NOMO-1 treated with dmso at 0.1 percent for 144 hours (cell line): Measurements from ENCODE around the gene NBPF4.
"Not testable (repeated sequence)": the region's sequence is repeated elsewhere in the genome, so short reads cannot be mapped to it uniquely, and the experiment has no call there.

Experiments used
- DNase-seq: peaks from one replicate; lab custom pipeline; 2025; ENCODE audit not compliant: unreplicated experiment; lab: John Stamatoyannopoulos, UW

NBPF4 gene, protein sequence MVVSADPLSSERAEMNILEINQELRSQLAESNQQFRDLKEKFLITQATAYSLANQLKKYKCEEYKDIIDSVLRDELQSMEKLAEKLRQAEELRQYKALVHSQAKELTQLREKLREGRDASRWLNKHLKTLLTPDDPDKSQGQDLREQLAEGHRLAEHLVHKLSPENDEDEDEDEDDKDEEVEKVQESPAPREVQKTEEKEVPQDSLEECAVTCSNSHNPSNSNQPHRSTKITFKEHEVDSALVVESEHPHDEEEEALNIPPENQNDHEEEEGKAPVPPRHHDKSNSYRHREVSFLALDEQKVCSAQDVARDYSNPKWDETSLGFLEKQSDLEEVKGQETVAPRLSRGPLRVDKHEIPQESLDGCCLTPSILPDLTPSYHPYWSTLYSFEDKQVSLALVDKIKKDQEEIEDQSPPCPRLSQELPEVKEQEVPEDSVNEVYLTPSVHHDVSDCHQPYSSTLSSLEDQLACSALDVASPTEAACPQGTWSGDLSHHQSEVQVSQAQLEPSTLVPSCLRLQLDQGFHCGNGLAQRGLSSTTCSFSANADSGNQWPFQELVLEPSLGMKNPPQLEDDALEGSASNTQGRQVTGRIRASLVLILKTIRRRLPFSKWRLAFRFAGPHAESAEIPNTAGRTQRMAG

DNA sequence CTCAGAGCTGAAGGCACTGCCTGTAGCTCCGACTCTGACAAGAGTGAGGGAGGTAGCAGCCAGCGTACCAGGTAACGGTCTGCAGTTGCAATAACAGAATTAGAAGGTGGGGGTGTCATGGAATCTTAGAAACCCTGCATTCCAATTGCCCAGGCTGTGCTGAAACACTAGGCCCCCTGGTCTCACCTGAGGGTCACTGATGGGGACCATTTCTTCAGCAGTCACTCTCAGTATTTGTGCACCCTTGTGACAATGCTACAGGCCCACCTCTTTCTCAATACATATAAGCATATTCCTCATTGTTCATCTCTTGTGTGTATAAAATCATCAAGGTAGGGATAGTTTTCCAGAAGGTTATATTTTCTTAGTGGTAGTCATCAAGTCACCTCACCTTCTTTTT is at the start of gene NBPF4:
NBPF4 (minus strand) TSS at position 101 of the 400 bp plus-strand sequence. CDS start 315 bp downstream, outside the sequence.
- not testable (repeated sequence) for DNase-seq

DNA sequence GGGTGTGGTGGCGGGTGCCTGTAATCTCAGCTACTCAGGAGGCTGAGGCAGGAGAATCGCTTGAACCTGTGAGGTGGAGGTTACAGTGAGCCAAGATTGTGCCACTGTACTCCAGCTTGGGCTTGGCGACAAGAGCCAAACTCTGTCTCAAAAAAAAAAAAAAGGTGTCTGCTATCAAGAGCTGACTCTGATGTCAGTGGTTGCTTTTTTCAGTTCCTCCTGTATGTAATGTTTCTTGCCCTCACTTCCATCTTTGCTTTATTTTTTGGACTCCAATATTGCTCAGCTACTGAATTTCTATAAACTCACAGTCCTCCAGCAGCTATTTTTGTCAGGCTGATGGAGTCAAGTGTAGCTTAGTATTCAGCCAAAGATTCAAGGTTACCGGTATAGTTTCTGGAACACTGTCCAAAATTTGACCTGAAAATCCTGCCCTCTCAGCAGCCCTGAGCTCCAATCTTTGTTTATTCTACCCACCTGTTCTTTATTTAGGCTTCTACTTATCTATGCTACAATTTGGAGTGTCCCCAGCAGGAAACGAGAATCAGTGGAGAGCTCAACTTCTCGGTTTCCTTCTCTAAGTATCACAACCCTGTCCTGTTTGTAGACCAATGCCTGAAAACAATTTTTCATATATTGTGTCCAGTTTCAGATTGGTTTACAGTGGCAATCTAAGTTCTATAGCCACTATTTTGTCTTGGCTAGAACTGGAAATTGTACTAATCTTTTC is 38.8 kb upstream of the NBPF4 start:
- DNase-seq: not testable (repeated sequence)

DNA sequence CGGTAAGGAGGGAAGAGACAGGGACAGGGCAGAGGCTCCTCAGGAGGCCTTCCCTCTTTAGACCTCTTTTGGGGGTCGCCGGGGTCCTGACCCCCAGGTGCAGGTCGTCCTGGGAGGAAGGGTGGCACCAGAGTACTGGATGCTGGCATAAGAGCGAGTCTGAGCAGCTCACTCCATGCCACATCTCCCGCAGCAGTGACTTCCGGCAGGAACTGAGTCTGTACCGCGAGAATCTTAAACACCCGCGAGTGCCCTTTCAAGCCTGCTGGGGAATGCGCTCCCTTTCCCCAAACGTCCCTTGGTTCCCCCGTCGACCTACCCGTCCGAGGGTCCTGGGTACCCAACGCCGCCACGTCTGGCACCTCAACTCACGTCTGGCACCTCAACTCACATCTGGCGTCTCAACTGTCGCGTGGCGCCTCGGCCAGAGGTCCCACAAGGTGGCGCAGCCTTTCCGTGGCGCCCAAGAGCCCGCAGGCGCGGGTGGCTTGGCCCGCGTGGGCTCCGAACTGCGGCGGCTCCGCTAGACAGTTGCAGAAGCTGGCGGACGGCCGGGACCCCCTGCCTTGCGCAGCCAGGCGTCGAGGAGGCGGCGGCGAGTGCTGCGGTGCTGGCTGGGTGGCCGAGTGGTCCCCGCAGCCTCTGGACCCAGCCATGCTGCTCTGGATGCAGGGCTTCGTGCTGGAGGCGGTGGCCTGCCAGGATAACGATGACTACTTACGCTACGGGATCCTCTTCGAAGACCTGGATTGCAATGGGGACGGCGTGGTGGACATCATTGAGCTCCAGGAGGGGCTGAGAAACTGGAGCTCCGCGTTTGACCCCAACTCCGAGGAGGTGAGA is 28.8 kb upstream of the NBPF4 start:
- not testable (repeated sequence) for DNase-seq

DNA sequence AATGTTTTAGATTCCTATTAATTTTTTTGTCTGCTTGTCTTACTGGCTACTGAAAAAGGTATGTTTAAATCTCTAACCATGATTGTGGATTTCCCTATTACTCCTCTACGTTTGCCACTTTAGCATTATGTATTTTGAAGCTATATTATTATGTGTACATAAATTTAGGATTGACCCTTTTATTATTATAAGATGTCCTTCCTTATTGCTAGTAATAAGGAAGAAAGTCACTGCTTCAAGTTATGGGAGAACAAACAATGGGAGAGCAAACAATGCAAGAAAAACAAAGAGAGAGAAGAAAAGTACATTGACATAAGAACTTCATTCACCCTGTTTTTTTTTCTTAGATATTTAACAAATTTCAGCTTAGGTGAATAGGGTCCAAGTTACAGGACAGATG is 23.2 kb upstream of the NBPF4 start:
- not testable (repeated sequence) for DNase-seq

DNA sequence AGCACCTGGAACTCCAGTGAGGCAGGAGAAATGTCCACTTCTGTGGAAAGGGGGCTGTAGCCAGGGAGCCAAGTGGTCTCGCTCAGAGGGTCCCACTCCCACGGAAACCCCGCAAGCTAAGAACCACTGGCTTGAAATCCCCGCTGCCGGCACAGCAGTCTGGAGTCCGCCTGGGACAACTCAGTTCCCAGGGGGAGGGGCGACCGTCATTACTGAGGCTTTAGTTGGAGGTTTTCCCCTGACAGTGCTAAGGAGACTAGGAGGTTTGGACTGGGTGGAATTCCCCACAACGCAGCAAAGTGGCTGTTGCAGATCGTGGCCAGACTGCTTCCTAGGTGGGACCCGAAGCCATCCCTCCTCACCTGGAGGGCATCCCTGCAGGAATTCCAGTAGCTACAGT is 18.1 kb upstream of the NBPF4 start:
- not testable (repeated sequence) for DNase-seq

DNA sequence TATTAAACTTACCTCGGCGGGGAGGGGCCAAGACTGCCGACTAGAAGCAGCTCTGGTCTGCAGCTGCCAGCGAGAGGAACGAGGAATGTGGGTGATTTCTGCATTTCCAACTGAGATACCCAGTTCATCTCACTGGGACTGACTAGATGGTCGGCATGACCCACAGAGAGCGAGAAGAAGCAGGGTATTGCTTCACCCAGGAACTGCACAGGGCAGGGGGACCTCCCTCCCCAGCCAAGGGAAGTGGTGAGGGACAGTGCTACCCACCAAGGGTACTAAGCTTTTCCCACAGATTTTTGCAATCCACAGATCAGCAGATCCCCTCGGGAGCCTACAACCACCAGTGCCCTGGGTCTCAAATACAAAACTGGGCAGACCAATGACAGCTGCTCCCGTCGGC is 17.6 kb upstream of the NBPF4 start:
- DNase-seq: not testable (repeated sequence)

DNA sequence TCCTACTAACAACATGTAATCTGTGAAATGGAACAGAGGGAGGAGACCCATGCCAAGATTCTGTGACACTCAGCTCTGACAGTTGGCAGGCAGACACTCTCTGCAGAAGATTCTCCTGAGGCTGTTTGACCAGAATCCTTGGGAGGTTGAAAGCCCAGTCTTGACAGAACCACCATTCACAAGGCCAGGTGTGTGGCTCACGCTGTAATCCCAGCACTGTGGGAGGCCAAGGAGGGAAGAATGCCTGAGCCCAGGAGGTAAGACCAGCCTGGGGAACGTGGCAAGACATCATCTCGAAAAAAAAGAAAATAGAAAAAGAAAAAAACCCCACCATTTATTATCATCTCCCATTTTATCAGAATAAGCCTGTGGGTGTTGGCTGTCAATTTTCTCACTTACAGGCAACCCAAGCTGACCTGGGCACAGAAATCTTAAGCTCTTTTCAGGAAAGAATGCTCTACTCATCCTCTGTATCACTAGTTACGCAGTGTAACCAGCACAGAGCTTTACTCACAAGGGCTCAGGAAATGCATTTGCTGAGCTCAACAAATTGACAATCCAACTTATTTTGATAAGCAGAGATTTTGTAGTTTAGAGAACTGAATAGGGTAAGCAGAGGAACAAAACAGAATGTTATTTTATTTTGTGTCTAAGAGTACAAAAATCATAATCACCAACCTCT is 16.8 kb upstream of the NBPF4 start:
- not testable (repeated sequence) for DNase-seq

DNA sequence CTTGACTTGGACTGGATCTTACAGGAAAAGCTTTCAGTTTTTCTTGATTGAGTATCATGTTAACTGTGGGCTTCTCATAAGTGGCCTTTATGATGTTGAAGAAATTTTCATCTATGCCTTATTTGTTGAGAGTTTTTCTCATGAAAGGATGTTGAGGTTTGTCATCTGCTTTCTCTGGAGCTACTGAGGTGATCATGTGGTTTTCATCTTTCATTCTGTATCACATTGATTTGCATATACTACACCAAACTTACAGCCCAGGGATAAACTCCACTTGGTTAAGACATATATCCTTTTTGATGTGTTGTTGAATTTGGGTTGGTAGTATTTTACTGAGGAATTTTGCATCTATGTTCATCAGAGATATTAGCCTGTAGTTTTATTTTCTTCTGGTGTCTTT is 11.6 kb upstream of the NBPF4 start:
- DNase-seq: not testable (repeated sequence)

DNA sequence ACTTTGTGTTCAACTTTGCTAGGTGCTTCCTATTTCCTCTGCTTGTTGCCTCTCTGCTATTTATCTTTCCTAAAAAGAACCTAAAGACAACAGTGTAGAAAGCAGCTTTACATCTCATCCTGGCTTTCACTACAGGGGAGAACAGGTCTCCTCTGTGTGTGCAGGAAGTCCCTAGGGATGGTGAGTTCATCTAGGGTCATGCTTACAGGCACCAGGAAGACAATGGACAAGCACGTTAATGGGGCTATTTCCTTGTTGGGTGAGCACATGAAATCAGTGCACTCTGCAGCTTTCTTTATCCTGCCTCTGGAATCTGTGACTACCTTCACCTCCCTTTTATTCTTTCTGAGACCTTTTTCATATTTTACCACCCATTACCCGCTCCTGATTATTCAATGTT is 4.5 kb downstream of the NBPF4 start:
- DNase-seq: not testable (repeated sequence)

DNA sequence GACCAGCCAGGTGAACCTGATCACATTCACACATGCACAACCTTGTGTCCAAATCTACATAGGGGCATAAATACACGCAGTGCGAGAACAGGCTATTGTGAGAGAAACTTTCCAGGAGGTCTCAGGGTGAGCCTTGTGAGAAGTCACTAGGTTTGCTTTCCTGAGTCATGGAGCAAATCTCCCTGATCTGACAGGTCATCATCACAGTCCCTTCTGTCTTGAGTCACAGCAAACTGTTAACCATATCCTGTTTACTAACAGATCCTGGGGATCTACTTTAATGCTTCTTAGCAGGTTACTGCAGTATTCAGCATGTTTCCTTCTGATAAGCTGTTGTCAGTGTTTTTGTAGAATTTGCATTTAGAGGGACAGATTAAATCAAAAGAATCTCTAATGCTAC is 8.6 kb downstream of the NBPF4 start:
- not testable (repeated sequence) for DNase-seq

DNA sequence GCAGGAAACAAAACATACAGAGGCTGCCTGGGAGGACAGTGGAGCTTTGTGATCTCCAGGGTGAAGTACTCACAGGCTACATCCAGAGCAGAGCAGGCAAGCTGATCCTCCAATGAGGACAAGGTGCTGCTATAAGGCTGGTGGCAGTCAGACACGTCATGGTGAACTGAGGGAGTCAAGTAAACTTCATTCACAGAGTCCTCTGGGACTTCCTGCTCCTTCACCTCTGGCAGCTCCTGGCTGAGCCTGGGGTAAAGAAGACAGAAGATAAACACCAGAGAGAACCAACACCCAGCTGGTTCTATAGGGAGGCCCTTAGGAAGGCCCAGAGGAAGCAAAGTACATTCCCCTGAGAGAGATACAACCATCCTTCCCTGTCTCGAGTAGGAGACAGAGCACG is 11.7 kb downstream of the NBPF4 start:
- DNase-seq: not testable (repeated sequence)

DNA sequence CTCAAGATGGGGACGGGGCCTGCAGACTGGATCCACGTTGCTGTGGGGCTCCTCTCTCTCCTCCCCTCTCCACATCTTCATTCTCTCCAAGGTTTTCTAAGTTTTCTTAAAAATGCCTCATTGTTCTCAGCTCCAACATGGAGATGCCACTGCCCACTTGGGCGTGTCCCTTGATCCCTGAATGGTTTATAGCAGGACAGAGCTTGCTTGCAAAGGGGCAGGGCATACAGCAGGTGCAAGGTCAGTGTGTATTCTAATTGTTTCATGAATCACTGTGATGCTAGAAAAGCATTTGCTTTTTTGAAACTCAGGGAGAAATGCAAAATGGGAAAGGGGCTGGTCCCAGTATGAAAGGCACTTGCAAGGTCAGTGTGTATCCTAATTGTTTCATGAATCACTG is 13.9 kb downstream of the NBPF4 start:
- not testable (repeated sequence) for DNase-seq

DNA sequence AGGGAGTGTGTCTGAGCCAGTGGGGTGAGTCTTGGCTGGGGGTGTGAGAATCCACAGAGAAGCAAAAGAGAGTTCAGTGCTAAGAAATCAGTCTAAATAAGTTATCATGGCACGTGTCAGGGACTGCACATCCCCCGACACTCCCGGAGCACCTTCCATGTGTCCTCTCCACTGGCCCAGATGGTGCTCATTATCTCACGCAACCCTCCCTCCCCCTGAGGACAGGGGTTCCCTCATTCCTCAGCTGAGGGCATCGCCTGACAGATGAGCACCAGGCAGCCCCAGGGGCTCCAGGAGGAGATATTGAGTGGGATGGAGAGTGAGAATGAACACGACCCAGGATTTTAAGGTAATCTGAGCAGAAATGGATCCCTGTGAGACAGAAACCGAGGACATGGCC is 16.1 kb downstream of the NBPF4 start:
- not testable (repeated sequence) for DNase-seq

DNA sequence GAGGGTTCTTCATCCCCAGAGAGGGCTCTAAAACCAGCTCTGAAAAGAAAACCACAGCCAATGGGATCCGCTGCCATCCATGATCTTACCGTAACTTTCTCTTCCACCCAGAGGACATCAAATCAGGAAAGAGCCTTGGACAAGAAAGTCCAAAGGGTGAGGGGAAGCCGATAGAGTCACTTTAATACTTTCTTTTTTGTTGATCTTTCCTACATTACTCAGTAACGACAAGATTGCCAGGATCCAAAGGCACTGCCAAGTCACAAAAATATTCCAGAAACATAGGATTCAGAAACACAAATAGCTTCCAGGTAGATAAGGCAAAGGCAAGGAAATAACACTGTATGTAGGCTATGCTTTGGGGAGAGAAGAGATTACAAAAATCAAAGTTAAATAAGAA is 17.0 kb downstream of the NBPF4 start:
- not testable (repeated sequence) for DNase-seq

DNA sequence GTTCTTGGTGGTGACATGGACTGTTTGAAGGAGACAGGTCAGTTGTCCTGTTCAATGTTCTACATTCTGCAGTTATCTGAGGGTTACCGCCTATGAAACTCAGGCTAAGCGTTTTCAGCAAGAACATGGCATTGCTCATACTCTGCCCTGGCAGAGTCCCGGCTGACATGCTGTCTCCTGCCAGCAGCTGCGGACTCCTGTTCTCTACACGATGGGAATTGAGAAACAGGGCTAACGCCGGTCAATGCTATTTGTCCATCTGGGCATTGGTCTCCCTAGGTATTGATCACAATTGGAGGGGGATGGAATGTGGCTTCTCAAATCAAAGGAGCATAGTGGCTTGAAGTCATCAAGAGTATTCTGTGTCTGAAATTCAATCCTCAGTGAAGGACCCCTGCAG is 20.6 kb downstream of the NBPF4 start:
- DNase-seq: not testable (repeated sequence)

DNA sequence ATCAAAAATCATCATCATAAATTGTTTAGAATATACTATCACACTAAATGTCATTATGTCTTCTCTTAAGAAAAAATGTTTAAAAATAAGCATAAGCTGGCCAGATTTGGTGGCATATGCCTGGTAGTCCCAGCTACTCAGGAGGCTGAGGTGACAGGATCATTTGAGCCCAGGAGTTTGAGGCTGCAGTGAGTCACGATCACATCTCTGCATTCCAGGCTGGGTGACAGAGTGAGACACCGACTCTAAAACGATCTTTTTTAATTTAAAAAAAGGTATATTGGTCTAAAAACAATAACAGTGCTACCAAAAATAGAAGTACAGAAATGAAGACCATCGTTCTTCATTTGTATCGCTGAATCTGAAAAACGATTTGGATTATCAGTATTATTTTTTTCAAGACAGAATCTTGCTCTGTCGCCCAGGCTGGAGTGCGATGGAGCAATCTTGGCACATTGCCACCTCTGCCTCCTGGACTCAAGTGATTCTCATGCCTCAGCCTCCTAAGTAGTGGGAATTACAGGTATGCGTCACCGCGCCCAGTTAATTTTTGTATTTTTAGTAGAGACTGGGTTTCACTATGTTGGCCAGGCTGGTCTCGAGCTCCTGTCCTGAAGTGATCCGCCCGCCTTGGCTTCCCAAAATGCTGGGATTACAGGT is 26.2 kb downstream of the NBPF4 start:
- not testable (repeated sequence) for DNase-seq

DNA sequence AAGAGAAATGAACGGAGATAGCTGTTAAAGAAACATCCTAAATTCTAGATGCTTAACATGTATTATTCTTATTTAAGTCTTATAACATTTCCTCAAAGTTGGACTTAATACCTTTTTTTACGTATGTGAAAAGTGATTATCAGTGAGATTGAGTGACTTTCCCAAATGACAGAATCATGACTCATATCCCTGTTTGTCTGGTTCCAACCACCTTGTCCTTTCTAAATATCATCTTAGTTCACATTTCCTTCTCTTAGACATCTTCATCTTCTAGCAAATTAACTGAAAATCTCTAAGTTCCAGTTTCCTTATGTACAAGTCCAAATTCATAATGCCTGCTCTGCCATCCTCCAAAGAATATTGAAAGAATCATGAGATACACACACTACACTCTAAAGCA is 26.9 kb downstream of the NBPF4 start:
- DNase-seq: not testable (repeated sequence)

DNA sequence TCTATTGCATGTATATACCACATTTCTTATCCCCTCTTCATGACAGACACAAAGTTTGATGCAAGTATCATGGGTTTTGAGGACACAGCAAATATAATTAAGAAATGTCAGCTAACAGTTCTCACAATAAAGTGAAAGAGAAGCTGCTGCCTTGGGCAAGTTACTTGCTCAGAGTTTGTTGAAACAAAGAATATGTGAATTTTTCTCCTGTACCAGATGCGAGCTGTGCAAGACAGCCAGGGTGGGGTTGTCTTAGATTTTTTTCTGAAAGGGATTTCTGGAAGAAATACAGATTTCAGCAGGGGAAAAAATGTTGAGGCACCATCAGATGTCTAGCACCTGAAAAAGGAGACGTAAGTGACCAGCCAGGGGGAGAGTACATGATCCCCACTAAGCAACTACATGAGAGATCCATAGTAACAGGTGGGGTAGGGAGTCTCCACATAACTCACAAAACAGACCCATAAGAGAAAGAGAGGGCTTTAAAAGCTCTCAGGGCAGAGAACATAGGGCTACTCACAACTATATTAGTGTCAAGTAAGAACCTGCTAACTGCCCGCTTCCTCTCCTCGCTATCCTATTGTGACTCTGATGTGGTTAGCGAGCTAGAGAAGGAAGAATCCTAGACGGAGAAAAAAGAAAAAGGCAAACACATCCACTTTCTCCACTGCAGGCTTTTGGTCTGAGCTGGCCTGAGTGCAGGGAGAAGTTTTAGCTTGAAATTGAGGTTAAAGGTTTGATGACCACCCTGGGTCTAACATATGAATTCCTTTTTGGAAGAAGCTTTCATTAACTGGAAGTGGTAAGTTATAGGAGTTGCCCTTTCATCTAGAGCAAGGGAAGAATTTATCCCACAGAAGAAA is 27.6 kb downstream of the NBPF4 start:
- not testable (repeated sequence) for DNase-seq
